ENCODE results near the gene DOCK6. TPM values are rescaled to one million over a fixed set of nuclear protein-coding genes. Genes with fewer than 3 reads are reported as not detected.

The DOCK6 gene
- total RNA-seq, 1 experiment from 2014 or later: 57.9 TPM

- Histone ChIP-seq H3K27me3 (ENCODE audit: insufficient read depth, low read length) (no peaks in the 10 kb centered on the region), H3K56ac (ENCODE audit: insufficient read length, low read depth, low read length) (no peak overlapping the region), H2BK5ac (ENCODE audit: insufficient read length, low read length) (no peak overlapping the region), H2AK5ac (ENCODE audit: insufficient read length, low read length) (no peak overlapping the region), H4K8ac (replicated peaks; ENCODE audit: insufficient read length, low read depth, low read length) (no peak overlapping the region), H3K79me2 (ENCODE audit: insufficient read depth, low read length) (no peaks in the 10 kb centered on the region), H3K23me2 (ENCODE audit: insufficient read length, low read depth, low read length, poor library complexity, severe bottlenecking) (no peaks in the 10 kb centered on the region), H3K18ac (ENCODE audit: insufficient read length, low read depth, low read length) (no peak overlapping the region), H4K91ac (ENCODE audit: insufficient read length, low read depth, low read length) (no peak overlapping the region), H3T11ph (ENCODE audit: low read length) (no peak overlapping the region), H3K79me1 (ENCODE audit: insufficient read depth, low read depth, low read length, poor library complexity, severe bottlenecking) (no peaks in the 10 kb centered on the region), H2BK12ac (ENCODE audit: insufficient read length, low read depth, low read length) (no peak overlapping the region), H2AFZ (ENCODE audit: low read length) (no peak overlapping the region), H3K27ac (ENCODE audit: insufficient read length, low read depth, low read length) (no peak overlapping the region), H2BK20ac (ENCODE audit: low read depth, low read length, poor library complexity, severe bottlenecking) (no peak overlapping the region), H2BK120ac (ENCODE audit: low read depth, low read length, poor library complexity, severe bottlenecking) (no peak overlapping the region), H3K4ac (ENCODE audit: low read depth, low read length) (no peak overlapping the region), H3K23ac (ENCODE audit: insufficient read length, low read depth, low read length) (no peak overlapping the region), H3K9ac (ENCODE audit: extremely low read depth, insufficient read length, low read length) (no peak overlapping the region), H3K4me2 (ENCODE audit: insufficient read depth, insufficient read length, low read length) (no peak overlapping the region), H3K4me1 (ENCODE audit: insufficient read depth, low read length) (no peaks in the 10 kb centered on the region), H3K9me3 (ENCODE audit: control insufficient read depth, low read depth, low read length) (no peaks in the 10 kb centered on the region), H3K14ac (ENCODE audit: insufficient read depth, low read length) (no peak overlapping the region), H4K20me1 (ENCODE audit: control insufficient read depth, insufficient read depth, insufficient read length) (no peaks in the 10 kb centered on the region), H2BK15ac (ENCODE audit: low read depth, low read length) (no peak overlapping the region), H4K5ac (ENCODE audit: insufficient read length, low read depth, low read length) (no peak overlapping the region)
- no peak for TF ChIP-seq CTCF (conservative IDR thresholded peaks at IDR 0.05)
- peaks cover under 1% of the 10 kb centered on the region; the same call in 1 of the 2 replicates for H3K27me3 Mint-ChIP-seq (ENCODE audit: low read depth)
- H3K36me3 Mint-ChIP-seq (ENCODE audit: insufficient read depth in 1 of 3, low read depth in 3 of 3): peaks cover 14 to 47% (median 43%) of the 10 kb centered on the region in 3 experiments; a peak in 6 of 7 replicates
- H3K4me3 Mint-ChIP-seq: no peak overlapping the region
- no peak overlapping the region for H3K27ac Mint-ChIP-seq
- no CpG with 5 or more reads among the region's 2 CpGs for WGBS (ENCODE audit: extremely low coverage, insufficient read length, low lambda C conversion rate)
- H3K4me1 Mint-ChIP-seq: peaks cover 0 to 5% of the 10 kb centered on the region in 2 experiments; a peak in 3 of 4 replicates
- DNase-seq: no peak
- no peaks in the 10 kb centered on the region for H3K9me3 Mint-ChIP-seq
Measured at GRCh38 chr19:11248852-11249251, 13.5 kb downstream of the DOCK6 start.

Measured in H9 (cell line).